ENCODE measurements around the gene MSX1.

- TF ChIP-seq CTCF (conservative IDR thresholded peaks at IDR 0.05): no peak
- TF ChIP-seq EZH2 (IDR thresholded peaks at IDR 0.05; ENCODE audit: low read depth): no peak
Observed at GRCh38 chr4:4866124-4866865, 6.8 kb downstream of the MSX1 start.
